MCF 10A (cell line): Measurements from ENCODE around the gene PRKN. TPM values are rescaled to one million over a fixed set of nuclear protein-coding genes. Genes with fewer than 3 reads are reported as not detected.

Experiments
- BruUV-seq: library from RNA; stranded (reverse); fragments of 400-500 nt; replicated peaks from 2 replicates; lab custom pipeline; 2021; lab: Mats Ljungman, UMichigan
- CTCF ChIA-PET: fragments of 300-600 bp; sonication (Branson Sonifier 250); formaldehyde crosslinking; extraction: SDS; loops from one replicate; lab custom pipeline; 2021; ENCODE audit warnings: antibody characterized with exemption, inconsistent platforms; lab: Yijun Ruan, JAX
- POLR2A ChIA-PET: fragments of 300-600, 350-650 bp; sonication (Branson Sonifier 250); formaldehyde crosslinking; extraction: SDS; loops from one replicate; lab custom pipeline; 2020; ENCODE audit warnings: antibody characterized with exemption, inconsistent platforms; lab: Yijun Ruan, JAX
- DNase-seq: peaks from one replicate; pipeline ENCODE4 v3.0.0-alpha.2; 2018; ENCODE audit not compliant: unreplicated experiment
- H3K27ac Mint-ChIP-seq: one replicate; pipeline ENCODE4 v1.8.0; 2022; ENCODE audit warnings: mild to moderate bottlenecking, low read depth, mixed read lengths; ENCODE audit not compliant: unreplicated experiment
- H3K27me3 Mint-ChIP-seq: one replicate; pipeline ENCODE4 v1.8.0; 2022; ENCODE audit warnings: mixed read lengths; ENCODE audit not compliant: insufficient read depth, unreplicated experiment
- H3K36me3 Mint-ChIP-seq: one replicate; pipeline ENCODE4 v1.8.0; 2022; ENCODE audit warnings: mild to moderate bottlenecking, moderate library complexity, mixed read lengths; ENCODE audit not compliant: insufficient read depth, unreplicated experiment
- H3K4me1 Mint-ChIP-seq: one replicate; pipeline ENCODE4 v1.8.0; 2022; ENCODE audit warnings: mixed read lengths; ENCODE audit not compliant: insufficient read depth, unreplicated experiment
- H3K4me3 Mint-ChIP-seq: one replicate; pipeline ENCODE4 v1.8.0; 2022; ENCODE audit warnings: mild to moderate bottlenecking, moderate library complexity, mixed read lengths; ENCODE audit not compliant: unreplicated experiment
- H3K9me3 Mint-ChIP-seq: one replicate; pipeline ENCODE4 v1.8.0; 2022; ENCODE audit warnings: mixed read lengths; ENCODE audit not compliant: unreplicated experiment
- CTCF ChIP-seq: fragments of 200-600 bp; IDR thresholded peaks from one replicate; pipeline ENCODE4 v1.8.0; 2022; ENCODE audit warnings: antibody characterized with exemption, mild to moderate bottlenecking; ENCODE audit not compliant: unreplicated experiment
- intact Hi-C: fragments of 100-400 bp; cut with micrococcal nuclease; formaldehyde crosslinking; loops from 2 replicates; pipeline ENCODE4 v1.14.1; 2022
- total RNA-seq: library from RNA; stranded (reverse); gene quantifications from 2 replicates; pipeline ENCODE4 v1.2.3, GENCODE V29; 2022

The PRKN gene
- total RNA-seq, 1 experiment from 2014 or later, result 2.5 TPM

GRCh38 chr6:161918628-161919205 is 808.8 kb downstream of the PRKN start:
- H3K4me3 Mint-ChIP-seq, result peak overlapping the region; percentile 48
- peaks cover 20% of the 10 kb centered on the region for H3K4me1 Mint-ChIP-seq
- no peak overlapping the region for H3K27ac Mint-ChIP-seq
- no TSS peak for BruUV-seq
- no peak for DNase-seq
- ChIA-PET CTCF (interaction anchor here (0.5 to 1.0 kb wide), 2 partner anchors 54 to 72 kb away, joined by 3 to 4 read pairs; no protein-coding TSS in a partner anchor), POLR2A (no interaction called here)
- H3K36me3 Mint-ChIP-seq, result no peaks in the 10 kb centered on the region
- intact Hi-C loops, result no loop called here
- H3K27me3 Mint-ChIP-seq, result no peaks in the 10 kb centered on the region
- H3K9me3 Mint-ChIP-seq, result no peaks in the 10 kb centered on the region
- TF ChIP-seq CTCF, result no peak

GRCh38 chr6:161918109-161918531 is 809.4 kb downstream of the PRKN start:
- no peak overlapping the region for H3K27ac Mint-ChIP-seq
- ChIA-PET POLR2A (no interaction called here), CTCF (interaction anchor here (0.5 kb wide), 1 partner anchor 144 kb away, joined by 5 read pairs; no protein-coding TSS in a partner anchor)
- TF ChIP-seq CTCF, result no peak
- DNase-seq, result peak; percentile 66
- H3K36me3 Mint-ChIP-seq, result no peaks in the 10 kb centered on the region
- H3K9me3 Mint-ChIP-seq, result no peaks in the 10 kb centered on the region
- H3K4me3 Mint-ChIP-seq, result peak overlapping the region; percentile 48
- intact Hi-C loops, result no loop called here
- peaks cover 20% of the 10 kb centered on the region for H3K4me1 Mint-ChIP-seq
- no TSS peak for BruUV-seq
- no peaks in the 10 kb centered on the region for H3K27me3 Mint-ChIP-seq

- Mint-ChIP-seq H3K27ac (no peak overlapping the region), H3K4me1 (peaks cover 20% of the 10 kb centered on the region), H3K9me3 (no peaks in the 10 kb centered on the region), H3K27me3 (no peaks in the 10 kb centered on the region), H3K36me3 (no peaks in the 10 kb centered on the region), H3K4me3 (peak overlapping the region; percentile 48)
- no peak for TF ChIP-seq CTCF
- CTCF ChIA-PET, result interaction anchor here (0.5 to 0.6 kb wide), 3 partner anchors 90 to 299 kb away, joined by 3 to 5 read pairs (median 3); no protein-coding TSS in a partner anchor
- intact Hi-C loops, result no loop called here
- peak; percentile 50 for DNase-seq
- POLR2A ChIA-PET, result no interaction called here
- BruUV-seq, result no TSS peak
Measured at GRCh38 chr6:161917645-161918044, 809.9 kb downstream of the PRKN start.

GRCh38 chr6:161915456-161915964 is 812.1 kb downstream of the PRKN start:
- DNase-seq, result no peak
- BruUV-seq, result no TSS peak
- no peak overlapping the region for H3K4me3 Mint-ChIP-seq
- POLR2A ChIA-PET, result no interaction called here
- no peak overlapping the region for H3K27ac Mint-ChIP-seq
- intact Hi-C loops, result no loop called here
- H3K27me3 Mint-ChIP-seq, result no peaks in the 10 kb centered on the region
- CTCF ChIA-PET, result interaction anchor here (0.6 kb wide), 1 partner anchor 526 kb away, joined by 3 read pairs; no protein-coding TSS in a partner anchor
- H3K4me1 Mint-ChIP-seq, result peaks cover 9% of the 10 kb centered on the region
- TF ChIP-seq CTCF, result no peak
- H3K36me3 Mint-ChIP-seq, result no peaks in the 10 kb centered on the region
- H3K9me3 Mint-ChIP-seq, result no peaks in the 10 kb centered on the region
